T-cell (primary cell): ENCODE data around the gene TES. TPM values are rescaled to one million over a fixed set of nuclear protein-coding genes. Genes with fewer than 3 reads are reported as not detected.

Experiments used
- ATAC-seq, 4 experiments: fragments of 200-7000 bp in 3 of 4; fragments of 150-1000 bp in 1 of 4; cut with Tn5 transposase; replicated peaks in 1 of 4; 1 replicate in 3 of 4; 2 replicates in 1 of 4; pipeline ENCODE4 v1.10.0; 2021; ENCODE audit warnings: moderate library complexity in 3 of 4, mild to moderate bottlenecking in 2 of 4, moderate number of reproducible peaks in 1 of 4
- CTCF ChIA-PET, 2 donors: fragments of 300-600 bp; sonication (Branson Sonifier 250); formaldehyde crosslinking; loops; one replicate each; lab custom pipeline; 2022; ENCODE audit warnings: antibody characterized with exemption in 2 of 2; lab: Charles Lee
- POLR2A ChIA-PET, 2 donors: fragments of 300-600 bp; sonication (Branson Sonifier 250); formaldehyde crosslinking; loops; one replicate each; lab custom pipeline; 2022; ENCODE audit warnings: antibody characterized with exemption in 2 of 2; lab: Charles Lee
- DNase-seq, 35 experiments: peaks; one replicate each; pipeline versions ENCODE4 v3.0.0 to v3.0.0-alpha.2; 2013 to 2023
- H3K27ac ChIP-seq: one replicate; pipeline ENCODE4 v1.5.1; 2013; ENCODE audit warnings: low read length
- H3K27me3 ChIP-seq, 2 experiments: replicated peaks in 1 of 2; 1 replicate in 1 of 2; 2 replicates in 1 of 2; pipeline versions ENCODE4 v1.6.1 to v1.7.0; 2013; ENCODE audit warnings: low read length in 1 of 2, mixed read lengths in 1 of 2; ENCODE audit not compliant: control insufficient read depth in 2 of 2, insufficient read depth in 2 of 2; ENCODE audit errors: extremely low read depth in 1 of 2
- H3K36me3 ChIP-seq, 2 donors: 1 replicate in 1 of 2; 2 replicates in 1 of 2; pipeline versions ENCODE4 v1.6.1 to v1.7.0; 2013; ENCODE audit warnings: low read length in 1 of 2; ENCODE audit not compliant: control insufficient read depth in 2 of 2, insufficient read depth in 1 of 2; ENCODE audit errors: extremely low read depth in 1 of 2
- H3K4me1 ChIP-seq, 2 experiments: 1 replicate in 1 of 2; 2 replicates in 1 of 2; pipeline versions ENCODE4 v1.6.1 to v1.7.0; 2013; ENCODE audit warnings: low read length in 2 of 2, mixed read lengths in 1 of 2; ENCODE audit not compliant: insufficient read depth in 2 of 2, control insufficient read depth in 1 of 2; ENCODE audit errors: extremely low read depth in 1 of 2
- H3K4me3 ChIP-seq, 2 donors: 1 replicate in 1 of 2; 2 replicates in 1 of 2; pipeline versions ENCODE4 v1.5.1 to v1.7.0; 2013; ENCODE audit warnings: mild to moderate bottlenecking in 2 of 2, low read length in 1 of 2, moderate library complexity in 1 of 2; ENCODE audit not compliant: control insufficient read depth in 1 of 2; ENCODE audit errors: extremely low read depth in 1 of 2
- H3K9me3 ChIP-seq: 2 replicates; pipeline ENCODE4 v1.7.0; 2013
- H3K27ac Mint-ChIP-seq, 2 donors: one replicate each; pipeline ENCODE4 v1.8.0; 2020 to 2021; ENCODE audit warnings: mild to moderate bottlenecking in 2 of 2, mixed read lengths in 2 of 2
- H3K27me3 Mint-ChIP-seq, 2 donors: one replicate each; pipeline ENCODE4 v1.8.0; 2021 to 2022; ENCODE audit warnings: mixed read lengths in 2 of 2
- H3K36me3 Mint-ChIP-seq: one replicate; pipeline ENCODE4 v1.8.0; 2021; ENCODE audit warnings: mixed read lengths
- H3K4me1 Mint-ChIP-seq, 3 donors: one replicate each; pipeline ENCODE4 v1.8.0; 2020 to 2022; ENCODE audit warnings: mixed read lengths in 3 of 3, mild to moderate bottlenecking in 1 of 3
- H3K4me3 Mint-ChIP-seq, 3 donors: one replicate each; pipeline ENCODE4 v1.8.0; 2020 to 2022; ENCODE audit warnings: mild to moderate bottlenecking in 3 of 3, mixed read lengths in 3 of 3, moderate library complexity in 3 of 3
- H3K9me3 Mint-ChIP-seq, 3 donors: one replicate each; pipeline ENCODE4 v1.8.0; 2020 to 2022; ENCODE audit warnings: mixed read lengths in 3 of 3
- WGBS: methylation state at CpG from one replicate; pipeline ENCODE4 v1.1.5; 2013; ENCODE audit warnings: missing lambda C conversion rate; ENCODE audit not compliant: insufficient coverage; 5-methylcytosine and 5-hydroxymethylcytosine counted together
- total RNA-seq, 35 experiments: library from RNA in 6 of 35; stranded (reverse) in 6 of 35; fragments of 120-200 nt in 1 of 35; gene quantifications; one replicate each; pipeline versions ENCODE4 v1.2.1 to v1.2.4 and lab custom pipeline; 2013 to 2026

Gene TES
- total RNA-seq, 5 donors from 2014 or later (not counting 1 experiment from before 2014, with no cell fraction given): 101 to 132 (median 117) TPM

GRCh38 chr7:116234517-116235200 lies 24.3 kb downstream of the TES start:
- H3K9me3 Mint-ChIP-seq: no peaks in the 10 kb centered on the region
- H3K4me1 Mint-ChIP-seq: peaks cover 77 to 91% (median 87%) of the 10 kb centered on the region in 3 donors
- peaks cover 4 to 26% of the 10 kb centered on the region in 2 donors for H3K36me3 ChIP-seq
- ChIA-PET CTCF (interaction anchor here (0.7 to 15.8 kb wide), 16 partner anchors 9 to 1369 kb away, joined by 3 to 450 read pairs (median 10); partner anchors contain the start of gene TES (in 2 of the 2)), POLR2A (interaction anchor here (1.0 to 1.3 kb wide), 2 partner anchors 24 to 54 kb away, joined by 3 to 5 read pairs; partner anchors contain the start of gene TES (in 1 of the 2))
- no peaks in the 10 kb centered on the region for H3K27me3 ChIP-seq
- H3K36me3 Mint-ChIP-seq: peaks cover 13% of the 10 kb centered on the region
- no peaks in the 10 kb centered on the region for H3K9me3 ChIP-seq
- 83% methylated on average over 1 of the region's 9 CpGs for WGBS
- no peak overlapping the region for H3K27ac ChIP-seq
- ATAC-seq: no peak
- H3K4me1 ChIP-seq: peaks cover 27 to 46% of the 10 kb centered on the region in 2 experiments
- H3K4me3 ChIP-seq: no peak overlapping the region
- no peaks in the 10 kb centered on the region for H3K27me3 Mint-ChIP-seq
- DNase-seq: peak in 1 of 35 experiments; percentile 8
- H3K27ac Mint-ChIP-seq: peak overlapping the region; percentile 57 to 75
- H3K4me3 Mint-ChIP-seq: no peak overlapping the region

- DNase-seq (no peak), ATAC-seq (peak in 1 of 4 experiments; percentile 24)
- Histone ChIP-seq H3K27me3 (no peaks in the 10 kb centered on the region), H3K36me3 (peaks cover 4 to 29% of the 10 kb centered on the region in 2 donors), H3K4me1 (peaks cover 23 to 39% of the 10 kb centered on the region in 2 experiments), H3K4me3 (no peak overlapping the region), H3K27ac (no peak overlapping the region), H3K9me3 (no peaks in the 10 kb centered on the region)
- POLR2A ChIA-PET: interaction anchor here (0.6 to 1.3 kb wide), 4 partner anchors 25 to 160 kb away, joined by 3 to 5 read pairs (median 5); partner anchors contain the start of gene TES (in 2 of the 2)
- Mint-ChIP-seq H3K9me3 (no peaks in the 10 kb centered on the region), H3K4me1 (peaks cover 74 to 87% (median 83%) of the 10 kb centered on the region in 3 donors), H3K27me3 (no peaks in the 10 kb centered on the region), H3K27ac (peak overlapping the region; percentile 39 to 57), H3K36me3 (peaks cover 14% of the 10 kb centered on the region), H3K4me3 (no peak overlapping the region)
- CTCF ChIA-PET: interaction anchor here (0.7 to 15.8 kb wide), 35 partner anchors 9 to 1370 kb away, joined by 3 to 450 read pairs (median 6); partner anchors contain the start of gene TES (in 2 of the 2)
Measured at GRCh38 chr7:116235380-116235779, 25.0 kb downstream of the TES start.

- H3K4me1 ChIP-seq: peaks cover 16 to 31% of the 10 kb centered on the region in 2 experiments
- peak; percentile 62 to 79 (median 70) for ATAC-seq
Measured at GRCh38 chr7:116236020-116236630, 25.8 kb downstream of the TES start.

GRCh38 chr7:116239020-116239419 lies 28.7 kb downstream of the TES start:
- H3K36me3 ChIP-seq: peaks cover 4 to 35% of the 10 kb centered on the region in 2 donors
- peaks cover 66 to 78% (median 75%) of the 10 kb centered on the region in 3 donors for H3K4me1 Mint-ChIP-seq
- no peaks in the 10 kb centered on the region for H3K27me3 Mint-ChIP-seq
- no peak overlapping the region for H3K27ac ChIP-seq
- no peak overlapping the region for H3K4me3 ChIP-seq
- H3K9me3 Mint-ChIP-seq: no peaks in the 10 kb centered on the region
- POLR2A ChIA-PET: interaction anchor here in 1 of 2 donors (1.0 kb wide), 1 partner anchor 58 kb away, joined by 3 read pairs; no protein-coding TSS in a partner anchor
- no peaks in the 10 kb centered on the region for H3K27me3 ChIP-seq
- no peak for ATAC-seq
- peaks cover 23% of the 10 kb centered on the region for H3K36me3 Mint-ChIP-seq
- peaks cover 9 to 15% of the 10 kb centered on the region in 2 experiments for H3K4me1 ChIP-seq
- H3K9me3 ChIP-seq: no peaks in the 10 kb centered on the region
- peak overlapping the region; percentile 37 to 41 for H3K27ac Mint-ChIP-seq
- CTCF ChIA-PET: interaction anchor here (0.5 to 15.8 kb wide), 6 partner anchors 12 to 295 kb away, joined by 3 to 450 read pairs (median 6); partner anchors contain the start of gene TES (in 1 of the 2)
- DNase-seq: no peak
- no peak overlapping the region for H3K4me3 Mint-ChIP-seq
- 80% methylated on average over 1 of the region's 3 CpGs for WGBS

More at GRCh38 chr7:116236020-116236630, 25.8 kb downstream of the TES start:
- Histone ChIP-seq H3K4me3 (no peak overlapping the region), H3K27me3 (no peaks in the 10 kb centered on the region), H3K36me3 (peaks cover 4 to 31% of the 10 kb centered on the region in 2 donors), H3K9me3 (no peaks in the 10 kb centered on the region), H3K27ac (no peak overlapping the region)
- no CpG with 5 or more reads among the region's 2 CpGs for WGBS
- H3K36me3 Mint-ChIP-seq: peaks cover 16% of the 10 kb centered on the region
- no peak overlapping the region for H3K4me3 Mint-ChIP-seq
- CTCF ChIA-PET: interaction anchor here (0.7 to 15.8 kb wide), 48 partner anchors 10 to 1371 kb away, joined by 3 to 450 read pairs (median 5); partner anchors contain the start of gene TES (in 2 of the 2)
- no peaks in the 10 kb centered on the region for H3K9me3 Mint-ChIP-seq
- peaks cover 74 to 85% (median 83%) of the 10 kb centered on the region in 3 donors for H3K4me1 Mint-ChIP-seq
- no peak overlapping the region for H3K27ac Mint-ChIP-seq
- peak in 32 of 35 experiments; percentile 16 to 81 (median 58) for DNase-seq
- POLR2A ChIA-PET: interaction anchor here (0.6 to 1.3 kb wide), 3 partner anchors 17 to 26 kb away, joined by 3 to 5 read pairs (median 5); partner anchors contain the start of gene TES (in 2 of the 2)
- no peaks in the 10 kb centered on the region for H3K27me3 Mint-ChIP-seq

GRCh38 chr7:116239434-116239833 lies 29.1 kb downstream of the TES start:
- no peaks in the 10 kb centered on the region for H3K9me3 Mint-ChIP-seq

More at GRCh38 chr7:116239434-116239833, 29.1 kb downstream of the TES start:
- Histone ChIP-seq H3K36me3 (peaks cover 6 to 38% of the 10 kb centered on the region in 2 donors), H3K27me3 (no peaks in the 10 kb centered on the region), H3K4me3 (no peak overlapping the region), H3K4me1 (peaks cover 9 to 15% of the 10 kb centered on the region in 2 experiments), H3K27ac (no peak overlapping the region), H3K9me3 (no peaks in the 10 kb centered on the region)
- H3K27ac Mint-ChIP-seq: peak overlapping the region in 1 of 2 donors; percentile 41
- ChIA-PET POLR2A (interaction anchor here in 1 of 2 donors (0.6 to 1.0 kb wide), 2 partner anchors 59 to 1307 kb away, joined by 3 to 4 read pairs; no protein-coding TSS in a partner anchor), CTCF (interaction anchor here (0.5 to 15.8 kb wide), 10 partner anchors 9 to 349 kb away, joined by 3 to 450 read pairs (median 6); partner anchors contain the start of gene TES (in 2 of the 2))
- H3K36me3 Mint-ChIP-seq: peaks cover 27% of the 10 kb centered on the region
- WGBS: no CpG with 5 or more reads among the region's 2 CpGs
- H3K4me3 Mint-ChIP-seq: no peak overlapping the region
- no peak for DNase-seq
- no peaks in the 10 kb centered on the region for H3K27me3 Mint-ChIP-seq
- H3K4me1 Mint-ChIP-seq: peaks cover 62 to 74% (median 72%) of the 10 kb centered on the region in 3 donors
- ATAC-seq: no peak
